Germinal center (tissue), 1 donor: ENCODE measurements around the gene AGTPBP1.
"Not testable (repeated sequence)": the region's sequence is repeated elsewhere in the genome, so short reads cannot be mapped to it uniquely, and the experiment has no call there.

Source experiments
- DNase-seq: peaks from one replicate; pipeline ENCODE4 v3.0.0; 2012; ENCODE audit warnings: mixed read lengths, low spot score

Gene AGTPBP1

GRCh38 chr9:85631809-85632208, 109.9 kb downstream of the AGTPBP1 start:
- DNase-seq = no peak

- DNase-seq = no peak
Measured at GRCh38 chr9:85630676-85631075, 111.1 kb downstream of the AGTPBP1 start.

- DNase-seq = no peak
Measured at GRCh38 chr9:85617141-85617670, 124.5 kb downstream of the AGTPBP1 start.

GRCh38 chr9:85615792-85616191, 126.0 kb downstream of the AGTPBP1 start:
- no peak for DNase-seq

- peak; percentile 78 for DNase-seq
Measured at GRCh38 chr9:85610074-85610860, 131.5 kb downstream of the AGTPBP1 start.

GRCh38 chr9:85605905-85606304, 135.8 kb downstream of the AGTPBP1 start:
- no peak for DNase-seq

- DNase-seq = no peak
Measured at GRCh38 chr9:85603936-85604335, 137.8 kb downstream of the AGTPBP1 start.

GRCh38 chr9:85602742-85603141, 139.0 kb downstream of the AGTPBP1 start:
- no peak for DNase-seq

- DNase-seq = no peak
Measured at GRCh38 chr9:85600675-85601263, 141.0 kb downstream of the AGTPBP1 start.

GRCh38 chr9:85599540-85600105, 142.1 kb downstream of the AGTPBP1 start:
- DNase-seq = no peak

- DNase-seq = no peak
Measured at GRCh38 chr9:85594316-85594715, 147.4 kb downstream of the AGTPBP1 start.

- DNase-seq = no peak
Measured at GRCh38 chr9:85586684-85587083, 155.1 kb downstream of the AGTPBP1 start.

GRCh38 chr9:85577353-85577952, 164.3 kb downstream of the AGTPBP1 start:
- DNase-seq = no peak

- DNase-seq = no peak
Measured at GRCh38 chr9:85575868-85576267, 165.9 kb downstream of the AGTPBP1 start.

GRCh38 chr9:85573546-85573945, 168.2 kb downstream of the AGTPBP1 start:
- not testable (repeated sequence) for DNase-seq

GRCh38 chr9:85572917-85573316, 168.8 kb downstream of the AGTPBP1 start:
- DNase-seq = not testable (repeated sequence)

GRCh38 chr9:85569988-85570387, 171.8 kb downstream of the AGTPBP1 start:
- no peak for DNase-seq

GRCh38 chr9:85559526-85559925, 182.2 kb downstream of the AGTPBP1 start:
- DNase-seq = no peak

GRCh38 chr9:85554349-85554748, 187.4 kb downstream of the AGTPBP1 start:
- no peak for DNase-seq

- DNase-seq = no peak
Measured at GRCh38 chr9:85553475-85553874, 188.3 kb downstream of the AGTPBP1 start.

- no peak for DNase-seq
Measured at GRCh38 chr9:85547599-85547998, 194.2 kb downstream of the AGTPBP1 start.

GRCh38 chr9:85543196-85543595, 198.6 kb downstream of the AGTPBP1 start:
- DNase-seq = no peak

GRCh38 chr9:85541876-85542275, 199.9 kb downstream of the AGTPBP1 start:
- no peak for DNase-seq
